ENCODE results near the gene RIMS1.

DNA sequence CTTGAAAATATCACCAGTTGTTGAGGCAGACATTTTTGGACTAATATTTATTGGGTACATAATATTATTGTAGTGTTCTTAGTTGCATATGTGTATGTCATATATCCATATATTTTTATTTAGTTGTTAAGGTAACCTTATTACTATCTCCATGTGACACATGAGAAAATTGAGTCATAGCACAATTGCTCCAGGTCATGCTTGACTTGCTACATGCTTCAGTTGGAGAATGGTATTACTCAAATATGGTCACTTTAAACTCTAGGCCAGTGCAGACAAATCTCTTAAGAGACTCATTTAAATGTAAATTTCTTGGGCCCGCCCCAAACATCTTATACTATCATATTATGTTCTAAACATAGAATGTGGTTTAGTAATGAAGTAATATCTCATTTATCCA is 246.1 kb downstream of the RIMS1 start:
- TF ChIP-seq EZH2phosphoT487 (conservative IDR thresholded peaks at IDR 0.05; ENCODE audit: low read length), result no peak
- TF ChIP-seq, protein P1, sequence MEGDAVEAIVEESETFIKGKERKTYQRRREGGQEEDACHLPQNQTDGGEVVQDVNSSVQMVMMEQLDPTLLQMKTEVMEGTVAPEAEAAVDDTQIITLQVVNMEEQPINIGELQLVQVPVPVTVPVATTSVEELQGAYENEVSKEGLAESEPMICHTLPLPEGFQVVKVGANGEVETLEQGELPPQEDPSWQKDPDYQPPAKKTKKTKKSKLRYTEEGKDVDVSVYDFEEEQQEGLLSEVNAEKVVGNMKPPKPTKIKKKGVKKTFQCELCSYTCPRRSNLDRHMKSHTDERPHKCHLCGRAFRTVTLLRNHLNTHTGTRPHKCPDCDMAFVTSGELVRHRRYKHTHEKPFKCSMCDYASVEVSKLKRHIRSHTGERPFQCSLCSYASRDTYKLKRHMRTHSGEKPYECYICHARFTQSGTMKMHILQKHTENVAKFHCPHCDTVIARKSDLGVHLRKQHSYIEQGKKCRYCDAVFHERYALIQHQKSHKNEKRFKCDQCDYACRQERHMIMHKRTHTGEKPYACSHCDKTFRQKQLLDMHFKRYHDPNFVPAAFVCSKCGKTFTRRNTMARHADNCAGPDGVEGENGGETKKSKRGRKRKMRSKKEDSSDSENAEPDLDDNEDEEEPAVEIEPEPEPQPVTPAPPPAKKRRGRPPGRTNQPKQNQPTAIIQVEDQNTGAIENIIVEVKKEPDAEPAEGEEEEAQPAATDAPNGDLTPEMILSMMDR (IDR thresholded peaks at IDR 0.05; ENCODE audit: insufficient read depth, low read length, poor library complexity, severe bottlenecking), result no peak

All from SU-DHL-6 (cell line).